GM18520 (cell line): ENCODE measurements around the gene CAMTA1.

Experiments used
- ATAC-seq: cut with Tn5 transposase; IDR thresholded peaks from one replicate; pipeline ENCODE4 v1.9.1; 2021; ENCODE audit not compliant: unreplicated experiment

Gene CAMTA1

DNA sequence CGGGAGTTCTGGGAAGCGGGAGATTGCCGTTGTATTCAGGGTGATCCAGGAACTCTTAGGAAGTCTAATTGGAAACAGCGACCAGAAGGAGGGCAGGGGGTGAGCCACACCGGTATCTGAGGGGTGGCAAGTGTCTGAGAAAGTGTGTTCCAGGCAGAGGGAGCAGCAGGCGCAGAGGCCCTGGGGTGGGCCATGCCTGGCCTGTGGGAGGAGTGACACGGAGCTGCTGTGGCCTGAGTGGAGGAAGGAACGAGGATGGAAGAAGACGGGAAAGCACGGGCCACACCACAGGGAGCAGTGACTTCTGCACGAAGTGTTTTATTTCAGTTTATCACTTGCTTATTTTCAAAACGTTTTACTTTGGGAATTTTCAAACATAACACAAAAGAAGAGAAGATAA lies 1010.2 kb downstream of the CAMTA1 start:
- no peak for ATAC-seq

DNA sequence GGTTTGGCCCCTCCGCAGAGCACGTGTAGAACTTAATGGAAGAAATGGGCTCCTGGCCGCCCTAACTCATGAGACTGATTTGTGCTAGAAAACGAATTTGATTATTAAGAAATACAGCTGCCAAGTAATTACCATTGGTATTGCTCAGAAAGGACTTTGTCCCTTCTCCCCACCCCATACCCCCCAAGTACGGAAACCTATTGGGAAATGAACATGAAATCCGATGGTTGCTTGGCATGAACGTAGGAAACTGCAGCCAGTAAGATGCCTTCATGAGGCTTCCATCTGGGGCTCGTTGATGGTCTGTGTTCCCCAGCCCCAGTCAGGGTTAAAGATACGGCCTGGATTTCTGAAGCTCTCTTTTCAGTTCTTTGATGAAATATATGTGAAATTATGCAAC lies 1020.2 kb downstream of the CAMTA1 start:
- no peak for ATAC-seq

DNA sequence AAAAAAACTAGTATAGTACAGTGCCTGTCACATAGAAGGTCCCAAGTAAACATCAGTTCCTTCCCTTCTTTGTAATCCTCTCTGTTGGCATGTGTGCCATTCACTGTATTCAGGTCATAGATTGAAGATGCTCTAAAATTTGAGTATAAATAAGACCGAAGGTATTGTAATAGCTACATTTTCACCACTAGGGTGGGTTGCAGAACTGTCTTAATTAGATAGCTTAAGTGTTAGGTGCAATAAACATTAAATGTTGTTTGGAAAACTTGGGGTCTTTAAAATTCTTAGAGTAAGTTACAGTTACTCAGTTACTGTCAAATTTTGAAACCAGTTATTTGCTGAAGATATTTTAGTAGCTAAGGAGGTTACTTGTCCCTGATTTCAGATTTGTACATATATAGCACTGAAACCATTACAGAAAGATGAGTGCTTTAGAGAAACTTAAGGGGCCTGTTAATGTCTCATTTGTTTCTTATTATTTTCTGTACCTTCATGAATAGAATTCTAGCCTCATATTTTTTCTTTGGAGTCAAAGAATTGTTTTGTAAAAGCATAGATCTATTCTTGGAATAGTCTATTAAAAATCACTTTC lies 1023.1 kb downstream of the CAMTA1 start:
- ATAC-seq, result no peak

DNA sequence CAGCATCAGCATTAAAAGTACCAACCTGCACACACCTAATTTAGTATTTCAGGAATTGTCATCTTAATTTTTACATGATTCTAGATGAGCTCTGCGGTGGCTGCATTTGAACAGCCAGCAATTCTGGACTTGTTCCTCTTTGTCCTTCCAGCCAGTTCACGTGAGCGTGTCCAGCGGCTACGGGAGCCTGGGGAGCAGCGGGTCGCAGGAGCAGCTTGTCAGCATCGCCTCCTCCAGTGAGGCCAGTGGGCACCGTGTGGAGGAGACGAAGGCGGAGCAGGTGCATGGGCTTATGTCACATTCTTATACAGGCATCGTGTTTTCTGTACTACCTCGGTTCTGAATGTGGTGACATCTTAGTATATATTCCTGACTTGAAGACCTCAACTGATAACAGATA lies 1024.5 kb downstream of the CAMTA1 start:
- no peak for ATAC-seq

DNA sequence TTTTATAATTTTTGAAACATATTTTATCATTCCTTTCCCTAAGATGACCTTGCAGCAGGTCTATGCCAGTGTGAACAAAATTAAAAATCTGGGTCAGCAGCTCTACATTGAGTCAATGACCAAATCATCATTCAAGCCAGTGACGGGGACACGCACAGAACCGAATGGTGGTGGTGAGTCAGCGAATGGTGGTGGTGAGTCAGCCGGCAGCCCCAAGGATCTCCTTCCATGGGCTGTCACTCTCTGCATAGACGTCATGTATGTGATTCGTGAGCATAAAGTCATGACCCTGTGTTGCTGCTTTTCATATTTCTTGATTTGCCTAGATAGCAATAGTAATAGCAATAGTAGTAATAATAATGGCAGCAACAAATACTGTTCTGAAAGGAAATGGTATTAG lies 1025.1 kb downstream of the CAMTA1 start:
- no peak for ATAC-seq

DNA sequence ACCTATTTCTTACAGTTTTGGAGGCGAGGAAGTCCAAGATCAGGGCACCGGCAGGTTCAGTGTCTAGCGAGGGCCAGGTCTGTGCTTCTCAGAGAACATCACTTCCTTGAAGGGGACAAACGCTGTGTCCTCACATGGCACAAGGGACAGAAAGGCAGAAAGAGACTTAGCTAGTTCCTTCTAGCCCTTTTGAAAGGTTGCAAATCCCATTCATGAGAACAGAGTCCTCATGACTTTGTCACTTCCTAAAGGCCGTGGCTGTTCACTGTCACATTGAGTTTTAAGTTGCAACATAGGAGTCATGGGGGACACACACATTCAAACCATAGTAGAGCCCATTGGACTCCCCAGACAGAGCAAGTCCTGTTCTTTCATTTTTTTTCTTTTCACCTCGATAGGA lies 1026.2 kb downstream of the CAMTA1 start:
- no peak for ATAC-seq

DNA sequence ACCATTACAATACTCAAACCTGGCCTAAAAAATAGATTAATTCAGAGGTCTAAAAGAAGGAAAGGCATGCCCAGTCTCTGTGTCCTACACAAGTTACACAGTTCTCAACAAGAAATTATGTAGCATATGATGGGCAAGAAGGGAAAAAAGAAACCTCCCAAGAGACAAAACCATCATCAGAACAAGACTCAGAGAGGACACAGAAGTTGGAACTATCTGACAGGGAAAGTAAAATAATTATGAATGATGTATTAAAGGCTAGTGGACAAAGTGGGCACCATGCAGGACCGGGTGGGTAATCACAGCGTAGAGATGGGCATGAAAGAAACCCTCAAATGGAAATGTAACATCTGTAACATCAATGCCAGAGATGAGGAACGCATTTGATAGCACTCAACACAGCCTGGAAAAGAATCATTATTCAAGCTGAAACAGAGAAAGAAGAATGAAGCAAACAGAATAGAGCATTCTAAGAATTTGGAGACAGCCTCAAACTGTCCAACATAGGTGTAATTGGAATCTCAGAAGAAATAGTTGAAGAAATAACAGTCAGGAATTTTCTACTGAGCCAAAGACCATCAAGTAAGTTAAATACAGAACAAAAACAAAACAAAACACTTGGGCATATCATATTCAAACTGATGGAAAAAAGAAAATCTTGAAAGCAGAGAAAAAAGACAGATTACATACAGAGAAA lies 1028.6 kb downstream of the CAMTA1 start:
- ATAC-seq, result no peak
